ENCODE results near the gene NAA50.

DNA sequence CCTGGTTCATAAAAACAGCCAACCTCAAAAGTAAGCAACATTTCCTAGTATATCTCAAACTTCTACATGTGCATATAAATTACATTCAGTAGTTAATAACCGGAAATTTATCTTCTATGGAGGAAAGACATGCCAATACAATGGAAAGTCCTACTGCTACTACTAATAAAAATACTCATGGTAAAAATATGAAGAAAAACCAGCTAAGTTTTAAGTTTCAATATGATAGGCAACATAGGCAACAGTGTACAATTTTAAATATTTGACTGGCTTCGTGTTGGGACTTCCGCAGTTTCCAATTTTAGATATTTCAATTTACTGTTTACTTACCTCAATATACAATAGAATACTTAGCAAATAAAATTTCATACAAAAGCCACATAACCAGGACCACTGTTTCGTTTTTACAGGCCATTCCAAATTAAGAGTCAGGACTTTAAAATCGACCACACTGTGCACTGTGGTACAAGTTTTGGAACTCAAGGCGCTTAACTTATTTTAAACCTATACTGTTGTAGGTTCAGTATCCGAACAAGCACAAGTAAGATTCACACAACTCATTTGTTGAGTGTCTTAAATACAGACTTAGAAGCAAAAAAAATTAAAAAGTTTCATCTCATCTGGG is 2.9 kb downstream of the NAA50 start:
- TF ChIP-seq, protein P1, sequence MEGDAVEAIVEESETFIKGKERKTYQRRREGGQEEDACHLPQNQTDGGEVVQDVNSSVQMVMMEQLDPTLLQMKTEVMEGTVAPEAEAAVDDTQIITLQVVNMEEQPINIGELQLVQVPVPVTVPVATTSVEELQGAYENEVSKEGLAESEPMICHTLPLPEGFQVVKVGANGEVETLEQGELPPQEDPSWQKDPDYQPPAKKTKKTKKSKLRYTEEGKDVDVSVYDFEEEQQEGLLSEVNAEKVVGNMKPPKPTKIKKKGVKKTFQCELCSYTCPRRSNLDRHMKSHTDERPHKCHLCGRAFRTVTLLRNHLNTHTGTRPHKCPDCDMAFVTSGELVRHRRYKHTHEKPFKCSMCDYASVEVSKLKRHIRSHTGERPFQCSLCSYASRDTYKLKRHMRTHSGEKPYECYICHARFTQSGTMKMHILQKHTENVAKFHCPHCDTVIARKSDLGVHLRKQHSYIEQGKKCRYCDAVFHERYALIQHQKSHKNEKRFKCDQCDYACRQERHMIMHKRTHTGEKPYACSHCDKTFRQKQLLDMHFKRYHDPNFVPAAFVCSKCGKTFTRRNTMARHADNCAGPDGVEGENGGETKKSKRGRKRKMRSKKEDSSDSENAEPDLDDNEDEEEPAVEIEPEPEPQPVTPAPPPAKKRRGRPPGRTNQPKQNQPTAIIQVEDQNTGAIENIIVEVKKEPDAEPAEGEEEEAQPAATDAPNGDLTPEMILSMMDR (conservative IDR thresholded peaks at IDR 0.05 in 1 of 2, IDR thresholded peaks at IDR 0.05 in 1 of 2; ENCODE audit: extremely low read depth in 1 of 2, insufficient read depth in 1 of 2, low read depth in 1 of 2, low read length in 2 of 2), result no peak
- TF ChIP-seq EZH2 (IDR thresholded peaks at IDR 0.05; ENCODE audit: borderline replicate concordance, low read length), result no peak
